Activated CD8-positive, alpha-beta T cell treated with anti-CD3 and anti-CD28 coated beads, Interleukin-2, amount 10 ng/mL, durations not matched to agents 7 days and 5 days (primary cell): ENCODE results near the gene NRDC. TPM values are rescaled to one million over a fixed set of nuclear protein-coding genes. Genes with fewer than 3 reads are reported as not detected.
A peak's percentile ranks its signal among the peaks of the same experiment; 100 is the strongest.

Source experiments
- ATAC-seq: fragments of 150-1000 bp; cut with Tn5 transposase; one replicate; pipeline ENCODE4 v1.10.0; 2021; ENCODE audit warnings: moderate library complexity
- CTCF ChIA-PET: fragments of 350-600 bp; sonication (Branson Sonifier 250); formaldehyde crosslinking; loops from one replicate; lab custom pipeline; 2021; ENCODE audit warnings: antibody characterized with exemption; lab: Charles Lee
- POLR2A ChIA-PET: fragments of 350-600 bp; sonication (Branson Sonifier 250); formaldehyde crosslinking; loops from one replicate; lab custom pipeline; 2021; ENCODE audit warnings: antibody characterized with exemption; lab: Charles Lee
- DNase-seq: peaks from one replicate; pipeline ENCODE4 v3.0.0-alpha.2; 2020
- H3K27ac Mint-ChIP-seq: one replicate; pipeline ENCODE4 v1.8.0; 2021; ENCODE audit warnings: mild to moderate bottlenecking, mixed read lengths
- H3K27me3 Mint-ChIP-seq: one replicate; pipeline ENCODE4 v1.8.0; 2021; ENCODE audit warnings: low read depth, mixed read lengths
- H3K36me3 Mint-ChIP-seq: one replicate; pipeline ENCODE4 v1.8.0; 2021; ENCODE audit warnings: low read depth, mixed read lengths
- H3K4me1 Mint-ChIP-seq: one replicate; pipeline ENCODE4 v1.8.0; 2021; ENCODE audit warnings: low read depth, mixed read lengths
- H3K4me3 Mint-ChIP-seq: one replicate; pipeline ENCODE4 v1.8.0; 2021; ENCODE audit warnings: mild to moderate bottlenecking, mixed read lengths
- H3K9me3 Mint-ChIP-seq: one replicate; pipeline ENCODE4 v1.8.0; 2022; ENCODE audit warnings: mixed read lengths; ENCODE audit not compliant: insufficient read depth
- total RNA-seq, 2 experiments: library from RNA; stranded (reverse); gene quantifications; one replicate each; pipeline ENCODE4 v1.2.3, GENCODE V29; 2021

NRDC gene
- total RNA-seq, 2 experiments from 2014 or later = 153 to 157 TPM

DNA sequence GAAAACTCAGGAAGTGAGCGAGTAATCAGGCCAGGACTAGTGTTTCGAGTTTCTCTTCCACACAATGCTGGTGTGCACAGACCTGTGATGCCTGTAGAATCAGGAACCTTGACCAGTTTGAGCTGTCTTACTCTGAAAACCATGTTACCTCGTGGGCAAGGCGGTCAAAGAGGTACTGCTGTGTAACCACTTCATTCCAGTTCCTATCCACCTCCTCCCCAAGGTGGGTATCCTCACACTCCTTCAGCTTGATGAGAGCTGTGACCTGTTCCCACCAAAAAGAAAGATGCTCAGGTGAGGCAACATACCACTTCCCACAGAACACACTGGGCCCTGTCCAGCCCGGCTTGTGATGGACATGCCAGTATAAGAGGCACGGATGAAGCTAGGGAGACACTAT lies 88.1 kb downstream of the NRDC start:
- ChIA-PET CTCF (interaction anchor here (1.3 kb wide), 1 partner anchor 22 kb away, joined by 3 read pairs; no protein-coding TSS in a partner anchor), POLR2A (no interaction called here)
- Mint-ChIP-seq H3K27ac (no peak overlapping the region), H3K4me3 (no peak overlapping the region), H3K27me3 (no peaks in the 10 kb centered on the region), H3K9me3 (no peaks in the 10 kb centered on the region), H3K36me3 (peaks cover 65% of the 10 kb centered on the region), H3K4me1 (peaks cover 18% of the 10 kb centered on the region)
- ATAC-seq (no peak), DNase-seq (no peak)

DNA sequence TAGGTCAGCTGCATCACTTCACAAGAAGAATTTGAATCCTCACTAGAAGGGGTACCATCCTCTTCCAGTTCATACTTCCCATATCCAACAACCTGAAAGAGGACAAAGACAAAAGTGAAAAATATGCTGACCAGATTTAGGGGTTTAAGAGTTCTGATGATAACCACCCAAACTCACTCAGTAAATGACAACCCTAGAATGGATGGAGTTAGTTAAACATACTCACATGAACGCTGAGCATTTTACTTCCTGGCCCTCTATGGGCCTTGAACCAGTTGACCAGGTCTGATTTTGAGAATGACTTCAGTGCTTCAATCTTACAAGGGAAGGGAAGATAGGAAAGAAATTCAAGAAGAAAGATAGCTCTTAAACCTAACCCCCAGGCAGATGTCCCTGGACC lies 89.2 kb downstream of the NRDC start:
- H3K27ac Mint-ChIP-seq = no peak overlapping the region
- ATAC-seq (no peak), DNase-seq (no peak)
- POLR2A ChIA-PET = no interaction called here
- peaks cover 63% of the 10 kb centered on the region for H3K36me3 Mint-ChIP-seq
- no peak overlapping the region for H3K4me3 Mint-ChIP-seq
- CTCF ChIA-PET = interaction anchor here (1.3 kb wide), 1 partner anchor 21 kb away, joined by 3 read pairs; no protein-coding TSS in a partner anchor
- no peaks in the 10 kb centered on the region for H3K27me3 Mint-ChIP-seq
- no peaks in the 10 kb centered on the region for H3K9me3 Mint-ChIP-seq
- H3K4me1 Mint-ChIP-seq = peaks cover 18% of the 10 kb centered on the region

DNA sequence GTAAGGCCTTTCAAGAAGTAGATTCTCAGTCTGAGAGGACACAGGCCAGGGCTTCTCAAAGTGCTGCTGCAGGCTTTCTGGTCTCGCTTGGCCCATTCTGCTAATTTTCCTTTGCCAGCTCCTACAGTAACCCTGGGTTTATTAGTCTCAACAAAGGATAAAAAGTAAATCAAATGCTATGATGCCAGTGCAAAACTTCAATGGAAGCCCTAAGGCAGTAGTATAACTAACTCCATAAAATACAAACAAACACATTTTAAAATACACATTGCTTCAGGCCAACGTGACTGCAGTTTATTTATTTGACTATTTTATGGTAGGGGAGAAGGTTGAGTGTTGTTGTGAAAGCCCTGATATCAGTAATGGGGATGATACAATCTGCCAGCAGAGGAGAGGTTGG lies 89.6 kb downstream of the NRDC start:
- ATAC-seq (no peak), DNase-seq (no peak)
- H3K9me3 Mint-ChIP-seq = no peaks in the 10 kb centered on the region
- H3K36me3 Mint-ChIP-seq = peaks cover 60% of the 10 kb centered on the region
- POLR2A ChIA-PET = no interaction called here
- no peak overlapping the region for H3K27ac Mint-ChIP-seq
- CTCF ChIA-PET = no interaction called here
- H3K27me3 Mint-ChIP-seq = no peaks in the 10 kb centered on the region
- no peak overlapping the region for H3K4me3 Mint-ChIP-seq
- peaks cover 16% of the 10 kb centered on the region for H3K4me1 Mint-ChIP-seq

DNA sequence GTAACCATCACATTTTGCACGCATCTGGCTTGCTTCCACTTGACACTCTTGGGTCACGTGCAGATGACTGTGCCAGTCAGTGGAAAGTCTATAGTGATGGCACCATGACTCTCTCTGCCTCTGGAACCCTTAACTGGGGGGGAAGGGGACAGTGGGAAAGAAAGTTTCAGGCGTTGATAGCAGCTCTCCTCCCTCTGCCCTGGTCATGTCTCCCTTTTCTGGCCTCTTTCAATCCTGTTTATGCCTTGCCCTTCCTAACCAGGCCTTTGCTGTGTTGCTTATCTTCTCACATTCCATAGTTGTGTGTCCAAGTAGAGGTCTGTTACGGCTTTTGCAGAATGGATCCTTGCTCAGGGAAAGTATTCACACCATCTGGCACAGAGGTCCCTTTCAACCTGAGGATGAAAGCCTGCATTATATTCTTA lies 93.5 kb downstream of the NRDC start:
- Mint-ChIP-seq H3K4me3 (no peak overlapping the region), H3K9me3 (no peaks in the 10 kb centered on the region), H3K36me3 (peaks cover 33% of the 10 kb centered on the region), H3K27me3 (no peaks in the 10 kb centered on the region), H3K4me1 (no peaks in the 10 kb centered on the region), H3K27ac (no peak overlapping the region)
- no peak for DNase-seq
- CTCF ChIA-PET = interaction anchor here (1.1 kb wide), 1 partner anchor 16 kb away, joined by 4 read pairs; no protein-coding TSS in a partner anchor
- no peak for ATAC-seq
- POLR2A ChIA-PET = no interaction called here

DNA sequence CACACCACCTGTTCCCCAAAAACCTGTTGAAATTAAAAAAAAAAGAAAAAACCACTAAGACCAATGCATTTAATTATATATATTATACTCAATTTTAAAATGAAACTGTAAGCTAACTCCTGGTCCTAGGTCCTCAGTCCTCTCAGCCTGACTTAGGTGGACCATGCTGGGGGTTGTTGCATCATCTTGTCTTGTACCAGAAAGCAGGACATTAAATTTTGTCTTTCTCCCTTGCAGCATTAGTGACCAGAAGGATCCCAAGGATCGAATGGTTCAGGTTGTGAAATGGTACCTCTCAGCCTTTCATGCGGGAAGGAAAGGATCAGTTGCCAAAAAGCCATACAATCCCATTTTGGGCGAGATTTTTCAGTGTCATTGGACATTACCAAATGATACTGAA lies 97.6 kb downstream of the NRDC start:
- Mint-ChIP-seq H3K27ac (no peak overlapping the region), H3K9me3 (no peaks in the 10 kb centered on the region), H3K4me3 (no peak overlapping the region), H3K36me3 (peaks cover 21% of the 10 kb centered on the region), H3K27me3 (no peaks in the 10 kb centered on the region), H3K4me1 (peaks cover 9% of the 10 kb centered on the region)
- DNase-seq (no peak), ATAC-seq (no peak)
- ChIA-PET CTCF (no interaction called here), POLR2A (interaction anchor here (1.0 kb wide), 1 partner anchor 12 kb away, joined by 3 read pairs; no protein-coding TSS in a partner anchor)

DNA sequence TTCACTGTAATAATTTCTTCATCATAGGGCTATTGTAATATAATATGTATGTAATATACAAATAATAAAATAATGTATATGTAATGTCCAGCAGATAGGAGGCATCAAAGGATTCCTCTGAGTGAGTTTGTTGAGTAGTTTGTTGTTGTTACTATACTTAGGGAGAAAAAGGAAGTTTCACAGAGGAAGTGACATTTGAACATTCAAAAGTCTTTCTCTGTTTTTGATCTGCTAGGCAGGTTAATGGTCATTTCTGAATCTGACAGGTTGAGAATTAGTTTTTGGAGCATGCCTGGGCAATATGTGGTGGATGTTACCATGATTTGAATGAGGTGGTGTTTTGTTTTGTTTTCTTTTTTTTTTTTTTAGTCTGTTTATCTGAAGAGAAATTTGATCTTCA lies 102.1 kb downstream of the NRDC start:
- peaks cover 45% of the 10 kb centered on the region for H3K36me3 Mint-ChIP-seq
- peak overlapping the region; percentile 39 for H3K27ac Mint-ChIP-seq

DNA sequence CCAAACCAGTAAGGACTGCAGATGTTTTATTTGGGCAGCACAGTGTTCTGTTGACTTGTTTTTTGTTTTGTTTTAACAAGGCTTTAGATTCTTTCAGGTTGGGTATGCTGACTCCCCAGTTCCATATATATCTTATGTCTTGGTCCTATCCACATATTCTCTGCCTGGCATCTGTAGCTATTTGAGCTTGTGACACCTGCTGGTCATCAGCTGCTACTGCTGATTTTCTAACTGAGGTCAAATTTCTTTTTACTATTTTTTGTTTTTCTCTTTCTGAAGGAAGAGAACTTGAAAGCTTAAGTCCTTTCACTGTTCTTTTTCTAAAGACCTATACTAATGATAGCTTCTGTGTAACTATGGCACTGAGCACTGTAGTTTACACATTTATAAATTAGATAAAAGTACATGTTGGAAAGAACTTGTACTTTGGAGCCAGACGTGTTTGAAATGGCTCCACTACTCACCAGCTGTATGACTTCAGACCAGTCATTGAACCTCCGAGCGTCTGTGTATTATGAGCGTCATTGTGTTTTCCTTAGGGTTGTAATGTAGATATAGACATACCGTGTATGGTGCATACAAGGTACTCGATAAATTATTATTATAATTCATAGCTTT lies 109.4 kb downstream of the NRDC start:
- H3K9me3 Mint-ChIP-seq = no peaks in the 10 kb centered on the region
- no peaks in the 10 kb centered on the region for H3K4me1 Mint-ChIP-seq
- CTCF ChIA-PET = interaction anchor here (0.6 to 2.3 kb wide), 46 partner anchors 8 to 462 kb away, joined by 3 to 16 read pairs (median 4); partner anchors contain the start of gene OSBPL9
- peaks cover 40% of the 10 kb centered on the region for H3K36me3 Mint-ChIP-seq
- ATAC-seq (no peak), DNase-seq (peak; percentile 40)
- POLR2A ChIA-PET = interaction anchor here (0.6 to 1.2 kb wide), 4 partner anchors 11 to 349 kb away, joined by 3 to 4 read pairs (median 3); partner anchors contain the start of gene OSBPL9
- H3K27ac Mint-ChIP-seq = no peak overlapping the region
- H3K4me3 Mint-ChIP-seq = no peak overlapping the region
- H3K27me3 Mint-ChIP-seq = no peaks in the 10 kb centered on the region

More for the DNA sequence above, 102.1 kb downstream of the NRDC start:
- ChIA-PET CTCF (interaction anchor here (1.3 kb wide), 1 partner anchor 8 kb away, joined by 8 read pairs; no protein-coding TSS in a partner anchor), POLR2A (no interaction called here)
- no peak overlapping the region for H3K4me3 Mint-ChIP-seq
- no peaks in the 10 kb centered on the region for H3K9me3 Mint-ChIP-seq
- no peaks in the 10 kb centered on the region for H3K27me3 Mint-ChIP-seq
- H3K4me1 Mint-ChIP-seq = peaks cover 9% of the 10 kb centered on the region
- ATAC-seq (no peak), DNase-seq (no peak)

DNA sequence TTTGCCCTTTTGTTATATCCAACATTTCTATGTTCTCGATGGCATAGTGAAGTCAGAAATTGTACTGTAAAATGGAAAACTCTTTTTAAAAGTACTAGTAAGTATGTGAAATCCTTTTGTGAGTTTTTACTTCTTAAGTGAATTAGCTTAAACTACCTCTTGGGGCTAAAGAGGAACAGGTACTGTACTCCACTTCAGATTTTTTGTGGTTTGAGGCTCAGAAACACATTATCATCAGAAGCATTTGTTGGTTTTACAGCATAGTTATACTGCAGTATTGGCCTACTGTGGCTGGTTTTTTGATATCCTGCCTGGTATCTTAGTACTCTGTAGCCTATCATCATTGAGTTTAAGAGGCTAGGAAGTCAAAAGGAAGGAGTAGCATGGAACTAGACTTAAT lies 117.2 kb downstream of the NRDC start:
- Mint-ChIP-seq H3K4me1 (peaks cover 12% of the 10 kb centered on the region), H3K27ac (no peak overlapping the region), H3K4me3 (no peak overlapping the region), H3K27me3 (no peaks in the 10 kb centered on the region), H3K9me3 (no peaks in the 10 kb centered on the region), H3K36me3 (peaks cover 19% of the 10 kb centered on the region)
- ChIA-PET CTCF (interaction anchor here (1.4 kb wide), 1 partner anchor 7 kb away, joined by 7 read pairs; no protein-coding TSS in a partner anchor), POLR2A (no interaction called here)
- DNase-seq (no peak), ATAC-seq (no peak)

DNA sequence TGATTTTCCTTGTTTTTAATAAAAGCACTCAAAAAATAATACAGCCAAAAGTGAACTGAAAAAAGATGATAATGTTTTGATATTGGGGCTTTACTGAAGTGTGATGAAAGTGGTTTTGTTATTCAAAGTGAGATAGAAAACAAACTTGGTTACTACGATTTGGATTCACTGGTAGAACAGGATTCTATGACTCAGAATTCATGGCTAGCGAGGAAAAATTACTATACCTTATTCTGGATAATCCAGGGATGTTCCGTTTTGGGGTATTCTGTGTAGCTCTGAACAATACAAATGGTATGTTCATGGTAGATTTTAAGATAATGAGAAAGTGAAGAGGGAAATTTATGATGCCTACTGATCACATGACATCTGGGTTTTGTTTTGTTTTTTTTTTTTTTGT lies 117.7 kb downstream of the NRDC start:
- no peaks in the 10 kb centered on the region for H3K9me3 Mint-ChIP-seq
- no peak for DNase-seq
- ATAC-seq = no peak
- CTCF ChIA-PET = interaction anchor here (1.4 kb wide), 1 partner anchor 8 kb away, joined by 7 read pairs; no protein-coding TSS in a partner anchor
- peaks cover 12% of the 10 kb centered on the region for H3K4me1 Mint-ChIP-seq
- POLR2A ChIA-PET = no interaction called here
- no peak overlapping the region for H3K27ac Mint-ChIP-seq
- H3K36me3 Mint-ChIP-seq = peaks cover 15% of the 10 kb centered on the region
- no peaks in the 10 kb centered on the region for H3K27me3 Mint-ChIP-seq
- no peak overlapping the region for H3K4me3 Mint-ChIP-seq

DNA sequence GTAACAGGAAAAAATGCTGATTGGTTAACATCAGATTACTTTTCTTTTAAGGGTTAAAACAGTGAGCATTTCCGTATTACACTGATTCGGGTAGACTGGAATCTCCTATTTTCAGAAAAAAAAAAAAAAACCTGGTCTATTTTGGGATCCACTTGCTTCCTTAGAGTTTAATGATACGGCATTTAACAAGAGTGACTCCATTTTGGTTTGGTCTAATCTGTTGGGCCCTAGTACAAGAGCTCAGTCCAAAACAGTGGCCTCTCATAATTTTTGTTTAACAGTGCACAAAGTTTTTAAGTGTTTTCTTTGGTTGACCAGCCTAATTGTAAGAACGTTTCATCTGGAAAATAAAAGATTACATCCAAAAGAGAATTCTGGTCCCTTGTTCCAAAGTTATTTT lies 120.2 kb downstream of the NRDC start:
- no peak overlapping the region for H3K27ac Mint-ChIP-seq
- POLR2A ChIA-PET = no interaction called here
- peaks cover 22% of the 10 kb centered on the region for H3K4me1 Mint-ChIP-seq
- DNase-seq = no peak
- H3K9me3 Mint-ChIP-seq = no peaks in the 10 kb centered on the region
- H3K36me3 Mint-ChIP-seq = peaks cover 16% of the 10 kb centered on the region
- no peak for ATAC-seq
- no peak overlapping the region for H3K4me3 Mint-ChIP-seq
- CTCF ChIA-PET = interaction anchor here (0.7 kb wide), 1 partner anchor 11 kb away, joined by 4 read pairs; no protein-coding TSS in a partner anchor
- H3K27me3 Mint-ChIP-seq = no peaks in the 10 kb centered on the region

DNA sequence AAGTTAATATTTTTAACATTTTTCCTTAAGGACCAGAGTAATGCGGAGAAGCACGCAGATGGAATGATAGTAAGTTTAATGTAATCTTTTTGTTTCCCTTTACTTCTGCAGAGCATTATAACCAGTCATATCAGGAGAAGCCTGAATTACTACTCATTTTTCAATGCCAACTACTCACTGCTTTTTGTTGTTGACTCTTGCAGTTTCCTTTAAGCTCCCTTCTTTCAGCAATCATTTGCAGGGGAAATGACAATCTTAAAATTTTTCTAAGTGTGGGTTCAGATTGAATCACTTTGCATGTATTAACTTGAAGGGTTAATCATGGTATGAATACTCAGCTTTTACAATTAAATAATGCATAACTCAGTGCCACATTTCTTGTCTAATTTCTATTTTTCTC lies 122.2 kb downstream of the NRDC start:
- ATAC-seq (no peak), DNase-seq (no peak)
- Mint-ChIP-seq H3K9me3 (peaks cover 4% of the 10 kb centered on the region), H3K4me1 (peaks cover 17% of the 10 kb centered on the region), H3K27ac (no peak overlapping the region), H3K4me3 (no peak overlapping the region), H3K36me3 (peaks cover 21% of the 10 kb centered on the region), H3K27me3 (no peaks in the 10 kb centered on the region)
- ChIA-PET CTCF (interaction anchor here (1.4 to 1.5 kb wide), 2 partner anchors 13 to 18 kb away, joined by 3 to 6 read pairs; no protein-coding TSS in a partner anchor), POLR2A (no interaction called here)

DNA sequence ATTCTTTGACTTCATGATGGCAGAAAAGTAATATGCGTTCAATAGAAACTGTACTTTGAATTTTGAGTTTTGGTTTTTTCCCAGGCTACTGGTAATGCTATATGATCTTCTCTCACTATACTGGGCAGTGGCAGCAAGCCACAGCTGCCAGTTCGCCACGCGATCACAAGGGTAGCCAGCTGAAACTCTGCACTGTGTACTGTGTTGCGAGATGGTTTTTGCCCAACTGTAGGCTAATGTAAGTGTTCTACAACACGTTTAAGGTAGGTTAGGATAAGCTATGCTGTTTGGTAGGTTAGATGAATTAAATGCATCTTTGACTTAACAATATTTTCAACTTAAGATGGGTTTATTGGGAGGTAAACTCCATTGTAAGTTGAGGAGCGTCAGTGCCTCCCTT lies 123.1 kb downstream of the NRDC start:
- H3K4me3 Mint-ChIP-seq = no peak overlapping the region
- H3K4me1 Mint-ChIP-seq = peaks cover 10% of the 10 kb centered on the region
- H3K27ac Mint-ChIP-seq = no peak overlapping the region
- POLR2A ChIA-PET = no interaction called here
- no peak for ATAC-seq
- H3K9me3 Mint-ChIP-seq = peaks cover 4% of the 10 kb centered on the region
- peaks cover 20% of the 10 kb centered on the region for H3K36me3 Mint-ChIP-seq
- no peak for DNase-seq
- H3K27me3 Mint-ChIP-seq = no peaks in the 10 kb centered on the region
- CTCF ChIA-PET = interaction anchor here (0.6 to 1.5 kb wide), 3 partner anchors 13 to 17 kb away, joined by 3 to 6 read pairs (median 3); no protein-coding TSS in a partner anchor
